WERI-Rb-1 (cell line): ENCODE measurements around the gene CD101.

Experiments used
- DNase-seq: peaks from one replicate; pipeline ENCODE4 v3.0.0-alpha.2; 2020
- H3K27ac ChIP-seq: fragments of 250-450 bp; sonication (Bioruptor Pico); 2 replicates; pipeline ENCODE4 v1.5.1; 2020; ENCODE audit warnings: mild to moderate bottlenecking, moderate library complexity
- H3K27me3 ChIP-seq: fragments of 250-450 bp; sonication (Bioruptor Pico); 2 replicates; pipeline ENCODE4 v1.5.1; 2021; ENCODE audit warnings: mild to moderate bottlenecking, low read depth, moderate library complexity; ENCODE audit not compliant: insufficient read depth, severe bottlenecking
- H3K36me3 ChIP-seq: fragments of 250-450 bp; sonication (Bioruptor Pico); 2 replicates; pipeline ENCODE4 v1.5.1; 2020; ENCODE audit warnings: mild to moderate bottlenecking, moderate library complexity
- H3K4me3 ChIP-seq: 2 replicates; pipeline ENCODE4 v1.5.1; 2011; ENCODE audit warnings: low read depth, mild to moderate bottlenecking, control low read depth, low read length
- H3K9me3 ChIP-seq: fragments of 250-450 bp; sonication (Bioruptor Pico); 2 replicates; pipeline ENCODE4 v1.5.1; 2021; ENCODE audit warnings: mild to moderate bottlenecking, moderate library complexity; ENCODE audit not compliant: severe bottlenecking
- TF ChIP-seq, protein P1 (sequence below): IDR thresholded peaks from 2 replicates; pipeline ENCODE4 v1.5.1; 2011; ENCODE audit warnings: low read depth, mild to moderate bottlenecking, control low read depth, inconsistent platforms, low read length

CD101 gene

GRCh38 chr1:117060441-117061317, 59.1 kb downstream of the CD101 start:
- TF ChIP-seq, protein P1, sequence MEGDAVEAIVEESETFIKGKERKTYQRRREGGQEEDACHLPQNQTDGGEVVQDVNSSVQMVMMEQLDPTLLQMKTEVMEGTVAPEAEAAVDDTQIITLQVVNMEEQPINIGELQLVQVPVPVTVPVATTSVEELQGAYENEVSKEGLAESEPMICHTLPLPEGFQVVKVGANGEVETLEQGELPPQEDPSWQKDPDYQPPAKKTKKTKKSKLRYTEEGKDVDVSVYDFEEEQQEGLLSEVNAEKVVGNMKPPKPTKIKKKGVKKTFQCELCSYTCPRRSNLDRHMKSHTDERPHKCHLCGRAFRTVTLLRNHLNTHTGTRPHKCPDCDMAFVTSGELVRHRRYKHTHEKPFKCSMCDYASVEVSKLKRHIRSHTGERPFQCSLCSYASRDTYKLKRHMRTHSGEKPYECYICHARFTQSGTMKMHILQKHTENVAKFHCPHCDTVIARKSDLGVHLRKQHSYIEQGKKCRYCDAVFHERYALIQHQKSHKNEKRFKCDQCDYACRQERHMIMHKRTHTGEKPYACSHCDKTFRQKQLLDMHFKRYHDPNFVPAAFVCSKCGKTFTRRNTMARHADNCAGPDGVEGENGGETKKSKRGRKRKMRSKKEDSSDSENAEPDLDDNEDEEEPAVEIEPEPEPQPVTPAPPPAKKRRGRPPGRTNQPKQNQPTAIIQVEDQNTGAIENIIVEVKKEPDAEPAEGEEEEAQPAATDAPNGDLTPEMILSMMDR, result no peak
- Histone ChIP-seq H3K27me3 (no peaks in the 10 kb centered on the region), H3K9me3 (no peaks in the 10 kb centered on the region), H3K36me3 (peaks cover 15% of the 10 kb centered on the region), H3K4me3 (peak overlapping the region; percentile 97), H3K27ac (peak overlapping the region; percentile 65)
- no peak for DNase-seq

DNA sequence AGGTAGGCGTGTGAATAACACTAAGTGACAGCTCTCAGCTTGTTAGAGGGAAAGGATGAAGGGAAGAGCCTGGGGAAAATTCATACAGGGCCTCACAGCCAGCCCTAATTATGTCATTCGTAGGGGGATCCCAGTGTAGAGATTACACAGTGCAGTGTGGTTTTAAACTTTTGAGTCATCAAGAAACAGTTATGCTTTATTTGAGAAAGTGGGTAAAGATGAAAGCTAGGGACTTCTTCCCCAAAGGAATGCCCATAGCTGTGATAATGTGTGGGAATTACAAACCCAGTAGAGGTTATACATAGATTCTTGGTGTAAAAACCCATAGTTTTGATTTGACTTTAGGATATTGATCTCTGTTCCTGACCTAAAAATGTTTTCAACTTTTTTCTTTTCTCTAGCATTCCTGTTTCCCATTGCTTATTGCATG, 60.4 kb downstream of the CD101 start:
- Histone ChIP-seq H3K9me3 (no peaks in the 10 kb centered on the region), H3K27me3 (no peaks in the 10 kb centered on the region), H3K4me3 (no peak overlapping the region), H3K27ac (no peak overlapping the region), H3K36me3 (peaks cover 18% of the 10 kb centered on the region)
- DNase-seq, result no peak
- TF ChIP-seq, protein P1, result no peak

GRCh38 chr1:117066367-117066766, 64.8 kb downstream of the CD101 start:
- peaks cover 18% of the 10 kb centered on the region for H3K36me3 ChIP-seq
- TF ChIP-seq, protein P1, result no peak
- no peaks in the 10 kb centered on the region for H3K9me3 ChIP-seq
- H3K4me3 ChIP-seq, result no peak overlapping the region
- H3K27me3 ChIP-seq, result no peaks in the 10 kb centered on the region
- no peak overlapping the region for H3K27ac ChIP-seq
- no peak for DNase-seq

- Histone ChIP-seq H3K27ac (no peak overlapping the region), H3K36me3 (peaks cover 15% of the 10 kb centered on the region), H3K4me3 (no peak overlapping the region), H3K9me3 (no peaks in the 10 kb centered on the region), H3K27me3 (no peaks in the 10 kb centered on the region)
- DNase-seq, result peak; percentile 58
- TF ChIP-seq, protein P1, result peak; percentile 75
These were observed 66.2 kb downstream of the CD101 start for GRCh38 chr1:117067533-117068370.

- Histone ChIP-seq H3K27ac (no peak overlapping the region), H3K27me3 (no peaks in the 10 kb centered on the region), H3K4me3 (no peak overlapping the region), H3K36me3 (peaks cover 7% of the 10 kb centered on the region), H3K9me3 (no peaks in the 10 kb centered on the region)
- TF ChIP-seq, protein P1, result no peak
- no peak for DNase-seq
These were observed 67.0 kb downstream of the CD101 start for GRCh38 chr1:117068580-117068979.
